Glomerular visceral epithelial cell (primary cell): ENCODE results near the gene WDR88.

Source experiments
- DNase-seq: peaks from one replicate; pipeline ENCODE4 v3.0.0-alpha.2; 2016; ENCODE audit errors: extremely low spot score

Gene WDR88, protein sequence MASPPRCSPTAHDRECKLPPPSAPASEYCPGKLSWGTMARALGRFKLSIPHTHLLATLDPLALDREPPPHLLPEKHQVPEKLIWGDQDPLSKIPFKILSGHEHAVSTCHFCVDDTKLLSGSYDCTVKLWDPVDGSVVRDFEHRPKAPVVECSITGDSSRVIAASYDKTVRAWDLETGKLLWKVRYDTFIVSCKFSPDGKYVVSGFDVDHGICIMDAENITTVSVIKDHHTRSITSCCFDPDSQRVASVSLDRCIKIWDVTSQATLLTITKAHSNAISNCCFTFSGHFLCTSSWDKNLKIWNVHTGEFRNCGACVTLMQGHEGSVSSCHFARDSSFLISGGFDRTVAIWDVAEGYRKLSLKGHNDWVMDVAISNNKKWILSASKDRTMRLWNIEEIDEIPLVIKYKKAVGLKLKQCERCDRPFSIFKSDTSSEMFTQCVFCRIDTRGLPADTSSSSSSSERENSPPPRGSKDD

DNA sequence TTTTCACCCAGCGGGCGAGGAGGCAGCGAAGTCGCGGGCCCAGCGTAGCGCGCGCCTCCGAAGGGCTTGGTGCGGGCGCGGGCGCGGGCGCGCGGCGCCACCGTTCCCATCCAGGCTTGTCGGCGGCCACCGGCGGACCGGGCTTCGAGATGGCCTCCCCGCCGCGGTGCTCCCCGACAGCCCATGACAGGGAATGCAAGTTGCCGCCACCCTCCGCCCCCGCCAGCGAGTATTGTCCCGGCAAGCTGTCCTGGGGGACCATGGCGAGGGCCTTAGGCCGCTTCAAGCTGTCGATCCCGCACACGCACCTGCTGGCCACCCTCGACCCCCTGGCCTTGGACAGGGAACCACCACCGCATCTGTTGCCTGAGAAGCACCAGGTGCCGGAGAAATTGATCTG is at the start of gene WDR88:
WDR88 (plus strand) TSS at position 94 of the 400 bp plus-strand sequence; CDS start at position 150, 56 bp downstream.
- no peak for DNase-seq

GRCh38 chr19:33085570-33086128 is 46.3 kb upstream of the WDR88 start:
- DNase-seq, result no peak

GRCh38 chr19:33086955-33087354 is 45.0 kb upstream of the WDR88 start:
- no peak for DNase-seq

DNA sequence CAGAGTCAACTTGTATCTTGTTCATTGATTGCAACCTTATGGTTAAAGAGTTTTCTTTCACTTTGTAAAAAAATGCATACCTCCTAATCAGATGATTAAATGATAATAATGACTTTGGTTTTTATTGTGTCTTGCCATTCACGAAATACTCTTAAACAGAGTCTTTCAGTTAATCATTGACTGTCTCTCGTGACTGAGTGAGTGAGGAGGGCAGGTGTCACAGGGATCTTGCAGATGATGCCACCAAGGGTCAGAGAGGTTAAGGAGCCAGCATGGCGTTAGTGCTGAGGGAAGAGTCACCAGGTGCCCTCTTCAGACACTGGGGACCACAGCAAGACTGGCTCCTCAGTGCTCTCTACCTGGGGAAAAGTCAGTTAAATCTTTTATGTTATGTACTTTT is 42.9 kb upstream of the WDR88 start:
- DNase-seq, result no peak

DNA sequence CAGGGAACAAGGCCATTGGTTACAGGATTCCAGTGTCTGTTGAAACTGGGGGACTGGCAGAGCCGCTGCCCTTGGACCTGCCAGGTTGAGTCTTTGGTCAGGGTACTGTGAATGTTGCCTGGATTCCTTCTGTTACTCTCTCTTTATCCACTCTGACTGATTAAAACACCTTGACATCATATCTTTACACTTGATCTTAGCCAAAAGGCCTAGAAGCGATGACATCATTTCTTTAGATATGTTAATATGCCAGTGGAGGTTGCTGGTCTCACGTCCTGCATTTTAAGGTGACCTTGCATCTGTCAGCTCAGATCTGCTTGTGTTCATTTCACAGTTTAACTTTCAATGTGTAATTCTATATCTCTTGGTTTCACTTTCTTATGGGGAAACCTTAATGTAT is 41.7 kb upstream of the WDR88 start:
- no peak for DNase-seq

DNA sequence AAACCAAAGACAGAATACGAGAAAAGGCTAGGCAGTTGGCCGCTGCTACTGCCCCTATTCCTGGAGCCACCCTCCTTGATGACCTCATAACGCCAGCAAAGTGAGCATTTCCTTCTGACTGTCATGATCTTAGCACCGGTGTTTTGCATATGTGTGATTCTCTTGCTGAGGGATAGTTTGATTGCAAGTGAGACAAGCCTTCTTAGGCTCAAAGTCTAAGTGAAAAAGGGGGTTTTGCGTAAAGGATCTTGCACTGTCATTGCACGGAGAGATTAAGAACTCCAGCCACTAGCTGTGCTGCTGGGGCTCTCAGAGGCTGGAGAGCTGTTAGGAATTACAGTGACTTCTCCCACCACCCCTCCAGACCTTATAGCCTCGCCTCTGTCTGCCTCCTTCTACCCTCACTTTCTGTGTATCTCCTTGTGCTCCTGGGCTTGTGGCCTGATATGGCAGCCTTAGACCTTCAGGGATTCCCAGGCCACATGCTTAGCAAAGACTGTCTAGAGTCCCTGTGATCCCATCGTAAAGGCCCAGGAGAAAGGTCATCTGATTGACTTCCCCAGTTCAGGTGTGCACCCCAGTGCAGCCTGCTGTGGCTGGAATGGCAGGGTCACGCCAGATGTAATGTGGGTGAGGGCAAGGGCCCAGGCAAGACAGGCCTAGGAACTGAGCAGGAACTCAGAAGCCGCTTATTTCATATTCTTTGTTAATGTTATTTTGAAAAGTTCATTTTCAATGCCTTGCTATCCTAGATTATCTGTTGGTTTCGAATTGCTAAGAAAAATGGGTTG is 38.3 kb upstream of the WDR88 start:
- DNase-seq, result no peak

- DNase-seq, result no peak
Observed at GRCh38 chr19:33094436-33095067, 37.4 kb upstream of the WDR88 start.

- no peak for DNase-seq
Observed at GRCh38 chr19:33096005-33096404, 35.9 kb upstream of the WDR88 start.

DNA sequence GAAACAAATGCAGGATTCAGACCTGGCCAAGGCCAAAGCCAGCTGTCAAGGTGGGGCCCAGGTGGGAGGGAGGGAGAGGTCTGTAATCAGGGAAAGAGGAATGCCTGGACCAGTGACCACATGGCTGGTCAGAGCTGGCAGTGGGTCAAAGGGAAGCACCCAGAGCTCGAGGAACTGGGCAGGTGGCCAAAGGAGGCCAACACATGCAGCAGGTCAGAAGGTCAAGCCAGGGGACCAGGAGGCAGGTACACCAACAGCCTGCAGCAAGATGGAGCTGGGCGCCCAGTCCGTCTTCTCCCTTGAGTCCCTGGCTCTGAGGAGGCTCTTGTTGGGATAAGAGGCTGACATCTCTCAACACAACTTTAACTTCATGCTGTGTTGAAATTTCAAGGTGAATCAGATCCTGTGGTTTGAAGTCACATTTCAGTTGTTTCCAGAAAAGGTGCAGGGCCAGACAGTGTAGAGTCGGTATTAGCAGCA is 33.8 kb upstream of the WDR88 start:
- peak; percentile 50 for DNase-seq

DNA sequence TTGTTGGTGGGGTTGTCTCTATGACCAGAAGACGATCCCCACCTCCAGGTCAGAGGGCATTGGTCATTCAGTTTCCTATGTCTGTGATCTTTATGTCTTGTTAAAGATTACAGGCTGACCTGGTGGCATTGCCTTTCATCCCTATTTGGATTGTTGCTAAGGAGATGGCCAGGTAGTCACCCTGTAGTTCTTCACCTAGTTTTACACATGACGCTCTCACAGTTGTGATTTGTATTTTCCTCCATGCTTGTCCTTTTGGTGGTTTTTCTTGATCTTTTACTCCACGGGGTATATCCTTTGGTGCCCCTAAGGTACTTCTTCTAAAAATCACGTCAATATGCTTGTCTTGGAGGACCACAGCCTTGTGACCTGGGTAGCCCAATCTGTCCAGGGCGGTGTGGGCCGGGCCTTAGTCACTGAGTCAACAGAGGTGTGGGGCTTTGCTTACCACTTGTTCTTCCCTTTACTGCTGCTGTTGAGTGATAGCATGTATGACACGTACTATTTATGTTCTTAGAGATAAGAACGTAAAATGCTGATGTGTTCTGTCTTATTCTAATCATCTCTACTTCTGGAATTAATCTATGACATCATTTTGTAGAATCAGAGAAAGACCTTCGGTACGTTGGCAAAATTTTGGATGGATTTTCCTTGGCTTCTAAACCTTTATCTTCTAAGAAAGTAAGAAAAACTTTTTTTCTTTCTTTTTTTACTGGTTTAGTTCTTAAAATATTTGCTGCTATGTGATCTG is 30.8 kb upstream of the WDR88 start:
- no peak for DNase-seq

DNA sequence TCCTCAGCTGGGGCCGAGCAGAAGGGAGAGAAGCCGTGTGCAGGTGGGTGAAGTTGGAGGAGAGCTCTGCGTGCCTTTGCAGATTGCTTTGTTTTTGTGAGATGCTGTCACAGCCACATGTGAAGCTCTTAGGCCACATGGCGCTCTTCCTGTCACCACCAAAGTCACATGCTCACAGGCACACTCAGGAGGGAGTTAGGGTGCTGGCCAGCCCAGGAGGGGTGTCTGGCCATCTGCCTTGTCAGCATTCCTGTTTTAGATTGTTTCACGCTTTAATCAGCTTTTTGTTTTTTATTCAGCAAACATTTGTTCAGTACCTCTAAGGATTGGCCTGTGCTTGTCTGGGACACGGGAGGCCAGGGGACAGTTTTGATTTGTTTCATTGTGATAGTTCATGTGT is 29.0 kb upstream of the WDR88 start:
- no peak for DNase-seq

DNA sequence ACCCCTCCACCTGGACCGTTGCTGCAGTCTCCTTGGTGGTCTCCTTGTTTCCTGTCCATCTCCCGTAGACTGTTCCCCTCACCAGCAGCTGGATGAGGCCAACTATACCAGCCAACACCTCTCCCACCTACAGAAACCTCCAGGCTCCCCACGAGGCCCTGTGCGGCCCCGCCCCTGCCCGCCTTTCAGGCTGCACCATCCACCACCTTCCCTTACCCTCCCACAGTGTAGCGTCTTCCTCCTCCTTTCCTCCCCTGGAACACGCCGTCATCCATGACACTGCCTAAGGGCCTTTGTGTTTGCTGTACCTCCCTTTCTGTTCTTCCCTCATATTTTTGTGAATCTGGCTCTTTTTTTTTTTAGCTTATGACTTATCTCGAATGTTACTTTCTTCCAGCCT is 23.8 kb upstream of the WDR88 start:
- DNase-seq, result no peak

- DNase-seq, result peak; percentile 42
Observed at GRCh38 chr19:33110137-33110910, 21.6 kb upstream of the WDR88 start.

GRCh38 chr19:33111587-33111986 is 20.3 kb upstream of the WDR88 start:
- DNase-seq, result no peak

DNA sequence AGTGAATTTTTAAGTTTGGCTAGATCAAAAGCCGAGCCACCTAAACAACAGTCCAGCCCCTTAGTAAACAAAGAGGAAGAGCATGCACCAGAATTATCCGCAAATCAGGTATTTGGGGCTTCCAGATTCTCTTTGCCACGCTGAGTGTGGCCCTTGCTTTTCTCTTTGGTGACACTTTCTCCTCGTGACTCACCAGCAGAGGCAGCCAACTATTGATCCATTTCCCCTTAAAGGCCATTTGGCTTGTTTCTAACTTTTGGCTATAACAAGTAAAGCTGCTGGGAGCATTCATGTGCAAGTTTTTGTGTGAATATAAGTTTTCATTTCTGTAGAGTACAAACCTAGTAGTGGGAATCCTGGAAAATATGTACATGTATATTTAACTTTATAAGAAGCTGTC is 17.6 kb upstream of the WDR88 start:
- no peak for DNase-seq

DNA sequence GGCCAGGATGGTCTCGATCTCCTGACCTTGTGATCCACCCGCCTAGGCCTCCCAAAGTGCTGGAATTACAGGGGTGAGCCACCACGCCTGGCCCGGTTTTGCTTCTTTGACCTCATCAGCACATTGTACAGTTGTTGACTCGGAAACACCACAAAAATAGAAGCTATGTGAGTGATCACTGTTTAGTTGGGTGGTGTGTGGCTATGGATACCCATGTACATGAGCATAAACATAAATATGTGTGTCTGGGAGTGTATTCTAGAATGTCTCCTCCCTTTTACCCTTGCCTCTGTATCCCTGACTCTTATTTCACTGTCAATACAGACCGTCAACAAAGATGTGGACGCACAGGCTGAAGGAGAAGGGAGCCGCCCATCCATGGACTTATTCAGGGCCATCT is 14.4 kb upstream of the WDR88 start:
- DNase-seq, result no peak

GRCh38 chr19:33118643-33119042 is 13.3 kb upstream of the WDR88 start:
- DNase-seq, result no peak

GRCh38 chr19:33124207-33125098 is 7.5 kb upstream of the WDR88 start:
- DNase-seq, result no peak

- DNase-seq, result peak; percentile 65
Observed at GRCh38 chr19:33125929-33126388, 6.0 kb upstream of the WDR88 start.
